B cell (primary cell): ENCODE results near the gene BCL2L13. TPM values are rescaled to one million over a fixed set of nuclear protein-coding genes. Genes with fewer than 3 reads are reported as not detected.

Experiments
- ATAC-seq: fragments of 200-7000 bp; cut with Tn5 transposase; one replicate; pipeline ENCODE4 v1.10.0; 2021; ENCODE audit warnings: low read depth, mild to moderate bottlenecking, moderate number of reproducible peaks, moderate library complexity
- CTCF ChIA-PET: fragments of 350-600 bp; sonication (Branson Sonifier 250); formaldehyde crosslinking; loops from one replicate; lab custom pipeline; 2021; ENCODE audit warnings: antibody characterized with exemption, inconsistent platforms; lab: Charles Lee
- POLR2A ChIA-PET: fragments of 350-600 bp; sonication (Branson Sonifier 250); formaldehyde crosslinking; loops from one replicate; lab custom pipeline; 2021; ENCODE audit warnings: antibody characterized with exemption; lab: Charles Lee
- DNase-seq: peaks from one replicate; pipeline ENCODE4 v3.0.0; 2013
- H2AFZ ChIP-seq: 2 replicates; pipeline ENCODE4 v1.6.1; 2012; ENCODE audit warnings: mild to moderate bottlenecking, low read depth, low read length; ENCODE audit not compliant: insufficient read depth, poor library complexity, severe bottlenecking
- H3K27ac ChIP-seq, 2 donors: 1 replicate in 1 of 2; 2 replicates in 1 of 2; pipeline ENCODE4 v1.5.1; 2012 to 2013; ENCODE audit warnings: low read length in 2 of 2, mild to moderate bottlenecking in 2 of 2, moderate library complexity in 1 of 2
- H3K27me3 ChIP-seq, 4 experiments: fragments of 200-600 bp in 1 of 4; sonication (generic) in 1 of 4; replicated peaks in 1 of 4; 1 replicate in 2 of 4; 2 replicates in 2 of 4; pipeline versions ENCODE4 v1.6.1 to v1.7.0; 2013 to 2016; ENCODE audit warnings: low read length in 3 of 4, mild to moderate bottlenecking in 2 of 4, mixed read lengths in 1 of 4, moderate library complexity in 1 of 4; ENCODE audit not compliant: insufficient read depth in 4 of 4, control insufficient read depth in 3 of 4; ENCODE audit errors: control extremely low read depth in 1 of 4
- H3K36me3 ChIP-seq, 2 experiments: replicated peaks in 1 of 2; 1 replicate in 1 of 2; 2 replicates in 1 of 2; pipeline versions ENCODE4 v1.6.1 to v1.7.1; 2013; ENCODE audit warnings: low read length in 1 of 2; ENCODE audit not compliant: insufficient read depth in 2 of 2, control insufficient read depth in 1 of 2; ENCODE audit errors: control extremely low read depth in 1 of 2, extremely low read depth in 1 of 2
- H3K4me1 ChIP-seq, 2 donors: fragments of 200-600 bp in 1 of 2; sonication (generic) in 1 of 2; 1 replicate in 1 of 2; 2 replicates in 1 of 2; pipeline versions ENCODE4 v1.5.1 to v1.6.1; 2013 to 2017; ENCODE audit warnings: low read length in 2 of 2; ENCODE audit not compliant: control insufficient read depth in 2 of 2, insufficient read depth in 2 of 2
- H3K4me2 ChIP-seq: replicated peaks from 2 replicates; pipeline ENCODE3; 2012; ENCODE audit warnings: mild to moderate bottlenecking, low read depth, low read length; ENCODE audit not compliant: poor library complexity, severe bottlenecking
- H3K4me3 ChIP-seq, 5 experiments: fragments of 200-600 bp in 1 of 5; sonication (generic) in 1 of 5; 1 replicate in 3 of 5; 2 replicates in 2 of 5; pipeline versions ENCODE4 v1.5.1 to v1.7.0; 2011 to 2016; ENCODE audit warnings: low read length in 4 of 5, mild to moderate bottlenecking in 4 of 5, low read depth in 2 of 5, control low read depth in 1 of 5, moderate library complexity in 1 of 5; ENCODE audit not compliant: insufficient read depth in 1 of 5; ENCODE audit errors: control extremely low read depth in 1 of 5, extremely low read depth in 1 of 5
- H3K79me2 ChIP-seq: fragments of 200-600 bp; sonication (generic); one replicate; pipeline ENCODE4 v1.6.0; 2016; ENCODE audit warnings: low read length; ENCODE audit not compliant: control insufficient read depth, insufficient read depth
- H3K9ac ChIP-seq: fragments of 200-600 bp; sonication (generic); 2 replicates; pipeline ENCODE4 v1.6.1; 2017; ENCODE audit warnings: mild to moderate bottlenecking, low read length, moderate library complexity
- H3K9me3 ChIP-seq, 3 donors: one replicate each; pipeline versions ENCODE4 v1.6.1 to v1.7.1; 2013; ENCODE audit warnings: low read length in 2 of 3; ENCODE audit not compliant: control insufficient read depth in 2 of 3, insufficient read depth in 1 of 3; ENCODE audit errors: control extremely low read depth in 1 of 3
- H4K20me1 ChIP-seq: 2 replicates; pipeline ENCODE4 v1.6.0; 2012; ENCODE audit warnings: mild to moderate bottlenecking, low read length; ENCODE audit not compliant: insufficient read depth, control insufficient read depth, poor library complexity, severe bottlenecking
- H3K27ac Mint-ChIP-seq: one replicate; pipeline ENCODE4 v1.8.0; 2021; ENCODE audit warnings: mixed read lengths
- H3K27me3 Mint-ChIP-seq: one replicate; pipeline ENCODE4 v1.8.0; 2021; ENCODE audit warnings: mixed read lengths
- H3K4me1 Mint-ChIP-seq: one replicate; pipeline ENCODE4 v1.8.0; 2021; ENCODE audit warnings: mixed read lengths
- H3K4me3 Mint-ChIP-seq: one replicate; pipeline ENCODE4 v1.8.0; 2021; ENCODE audit warnings: mixed read lengths
- H3K9me3 Mint-ChIP-seq: one replicate; pipeline ENCODE4 v1.8.0; 2022; ENCODE audit warnings: mixed read lengths; ENCODE audit not compliant: insufficient read depth
- EZH2 ChIP-seq: IDR thresholded peaks from 2 replicates; pipeline ENCODE4 v1.6.1; 2012; ENCODE audit warnings: borderline replicate concordance, low read depth, mild to moderate bottlenecking, moderate library complexity, low read length; ENCODE audit not compliant: insufficient read depth, poor library complexity, severe bottlenecking
- WGBS: methylation state at CpG from one replicate; pipeline ENCODE4 v1.1.5; 2013; ENCODE audit warnings: missing lambda C conversion rate; ENCODE audit not compliant: insufficient coverage; 5-methylcytosine and 5-hydroxymethylcytosine counted together
- intact Hi-C: fragments of 100-400 bp; cut with micrococcal nuclease; formaldehyde crosslinking; loops from one replicate; pipeline ENCODE4 v1.10.0; 2022
- polyA plus RNA-seq: library from polyadenylated mRNA; depleted of rRNA; stranded (reverse); fragments of >200 nt; gene quantifications from 2 replicates; pipeline ENCODE4 v1.2.3, GENCODE V29; 2012
- total RNA-seq, 2 donors: library from RNA; stranded (reverse); fragments of 120-200 nt in 1 of 2; gene quantifications; 1 replicate in 1 of 2; 2 replicates in 1 of 2; pipeline versions ENCODE4 v1.2.3 to v1.2.4, GENCODE V29; 2013 to 2022
- TF ChIP-seq, protein P1 (sequence below): fragments of 200-600 bp; IDR thresholded peaks from one replicate; pipeline ENCODE4 v1.8.0; 2022; ENCODE audit warnings: antibody characterized with exemption, mild to moderate bottlenecking

BCL2L13 gene
- total and polyA plus RNA-seq, 2 donors (not counting 1 experiment from before 2014, with no cell fraction given) = 19.2 to 29.9 TPM

DNA sequence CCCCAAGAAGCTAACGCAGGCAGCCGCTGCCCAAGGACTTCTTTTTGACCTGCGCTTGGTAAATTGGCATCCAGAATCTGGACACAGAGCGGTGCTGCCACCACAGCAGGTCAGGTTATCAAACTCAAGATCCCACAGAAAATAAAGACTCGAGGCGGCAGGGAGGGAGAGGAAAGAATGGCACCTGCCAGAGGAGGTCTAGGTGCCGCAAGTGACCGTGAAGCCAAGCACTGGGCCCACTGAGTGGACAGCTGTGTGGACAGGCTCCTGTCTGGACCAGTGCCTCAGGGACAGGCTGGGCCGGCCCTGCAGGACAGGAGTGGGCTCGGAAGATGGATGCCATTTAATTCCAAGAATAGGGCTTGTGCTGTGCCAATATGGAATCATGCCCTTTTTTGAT is 108.4 kb downstream of the BCL2L13 start:
- ATAC-seq (no peak), DNase-seq (no peak)
- TF ChIP-seq, protein P1, sequence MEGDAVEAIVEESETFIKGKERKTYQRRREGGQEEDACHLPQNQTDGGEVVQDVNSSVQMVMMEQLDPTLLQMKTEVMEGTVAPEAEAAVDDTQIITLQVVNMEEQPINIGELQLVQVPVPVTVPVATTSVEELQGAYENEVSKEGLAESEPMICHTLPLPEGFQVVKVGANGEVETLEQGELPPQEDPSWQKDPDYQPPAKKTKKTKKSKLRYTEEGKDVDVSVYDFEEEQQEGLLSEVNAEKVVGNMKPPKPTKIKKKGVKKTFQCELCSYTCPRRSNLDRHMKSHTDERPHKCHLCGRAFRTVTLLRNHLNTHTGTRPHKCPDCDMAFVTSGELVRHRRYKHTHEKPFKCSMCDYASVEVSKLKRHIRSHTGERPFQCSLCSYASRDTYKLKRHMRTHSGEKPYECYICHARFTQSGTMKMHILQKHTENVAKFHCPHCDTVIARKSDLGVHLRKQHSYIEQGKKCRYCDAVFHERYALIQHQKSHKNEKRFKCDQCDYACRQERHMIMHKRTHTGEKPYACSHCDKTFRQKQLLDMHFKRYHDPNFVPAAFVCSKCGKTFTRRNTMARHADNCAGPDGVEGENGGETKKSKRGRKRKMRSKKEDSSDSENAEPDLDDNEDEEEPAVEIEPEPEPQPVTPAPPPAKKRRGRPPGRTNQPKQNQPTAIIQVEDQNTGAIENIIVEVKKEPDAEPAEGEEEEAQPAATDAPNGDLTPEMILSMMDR = no peak
- TF ChIP-seq EZH2 = no peak
- no peaks in the 10 kb centered on the region for H3K27me3 Mint-ChIP-seq
- WGBS = 100% methylated on average over 10 of the region's 10 CpGs
- intact Hi-C loops = no loop called here
- no peaks in the 10 kb centered on the region for H4K20me1 ChIP-seq
- no peak overlapping the region for H3K4me3 Mint-ChIP-seq
- peaks cover 0 to 8% of the 10 kb centered on the region in 2 experiments for H3K36me3 ChIP-seq
- no peaks in the 10 kb centered on the region for H3K9me3 Mint-ChIP-seq
- H3K9me3 ChIP-seq = no peaks in the 10 kb centered on the region
- ChIA-PET POLR2A (no interaction called here), CTCF (no interaction called here)
- no peak overlapping the region for H3K9ac ChIP-seq
- no peak overlapping the region for H2AFZ ChIP-seq
- H3K27ac Mint-ChIP-seq = no peak overlapping the region
- H3K4me3 ChIP-seq = no peak overlapping the region
- peaks cover 0 to 6% of the 10 kb centered on the region in 2 donors for H3K4me1 ChIP-seq
- peaks cover 33% of the 10 kb centered on the region for H3K79me2 ChIP-seq
- no peak overlapping the region for H3K4me2 ChIP-seq
- H3K27ac ChIP-seq = no peak overlapping the region
- H3K27me3 ChIP-seq = no peaks in the 10 kb centered on the region
- peaks cover 8% of the 10 kb centered on the region for H3K4me1 Mint-ChIP-seq

GRCh38 chr22:17748555-17749353 is 110.2 kb downstream of the BCL2L13 start:
- Histone ChIP-seq H3K27me3 (no peaks in the 10 kb centered on the region), H3K9me3 (no peaks in the 10 kb centered on the region), H3K4me2 (no peak overlapping the region), H3K9ac (no peak overlapping the region), H4K20me1 (peaks cover 5% of the 10 kb centered on the region), H3K4me3 (no peak overlapping the region), H3K79me2 (peaks cover 37% of the 10 kb centered on the region), H3K36me3 (peaks cover 0 to 2% of the 10 kb centered on the region in 2 experiments), H3K4me1 (no peaks in the 10 kb centered on the region), H3K27ac (no peak overlapping the region), H2AFZ (no peak overlapping the region)
- ChIA-PET POLR2A (no interaction called here), CTCF (interaction anchor here (0.7 kb wide), 1 partner anchor 18 kb away, joined by 3 read pairs; no protein-coding TSS in a partner anchor)
- ATAC-seq = no peak
- DNase-seq = no peak
- TF ChIP-seq, protein P1 = no peak
- TF ChIP-seq EZH2 = no peak
- WGBS = 96% methylated on average over 30 of the region's 40 CpGs
- Mint-ChIP-seq H3K4me3 (no peak overlapping the region), H3K27me3 (no peaks in the 10 kb centered on the region), H3K27ac (no peak overlapping the region), H3K9me3 (no peaks in the 10 kb centered on the region), H3K4me1 (no peaks in the 10 kb centered on the region)
- intact Hi-C loops = no loop called here
